PFSK-1 (cell line): ENCODE results near the gene SLC11A1.

Experiments used
- FOXP2 ChIP-seq: optimal IDR thresholded peaks from 2 replicates; pipeline ENCODE3; 2011; ENCODE audit warnings: borderline replicate concordance, control low read depth, inconsistent platforms; ENCODE audit not compliant: insufficient read depth; ENCODE audit errors: extremely low read length, extremely low read depth
- POLR2AphosphoS5 ChIP-seq: IDR thresholded peaks from 2 replicates; pipeline ENCODE4 v1.6.1; 2012; ENCODE audit warnings: low read depth, mild to moderate bottlenecking, control low read depth, low read length, moderate library complexity
- REST ChIP-seq, 2 experiments: IDR thresholded peaks; 2 replicates each; pipeline versions ENCODE4 v1.6.1 to v1.8.0; 2011 to 2012; ENCODE audit warnings: low read depth in 2 of 2, low read length in 2 of 2, control low read depth in 1 of 2, inconsistent platforms in 1 of 2, mild to moderate bottlenecking in 1 of 2, moderate library complexity in 1 of 2; ENCODE audit not compliant: insufficient read depth in 1 of 2
- SIN3A ChIP-seq: IDR thresholded peaks from 2 replicates; pipeline ENCODE4 v1.6.1; 2012; ENCODE audit warnings: mild to moderate bottlenecking, low read length, moderate library complexity, borderline replicate concordance; ENCODE audit not compliant: insufficient read depth
- TAF1 ChIP-seq: IDR thresholded peaks from 2 replicates; pipeline ENCODE4 v1.6.1; 2012; ENCODE audit warnings: low read length, control low read depth, borderline replicate concordance; ENCODE audit not compliant: insufficient read depth

The SLC11A1 gene

DNA sequence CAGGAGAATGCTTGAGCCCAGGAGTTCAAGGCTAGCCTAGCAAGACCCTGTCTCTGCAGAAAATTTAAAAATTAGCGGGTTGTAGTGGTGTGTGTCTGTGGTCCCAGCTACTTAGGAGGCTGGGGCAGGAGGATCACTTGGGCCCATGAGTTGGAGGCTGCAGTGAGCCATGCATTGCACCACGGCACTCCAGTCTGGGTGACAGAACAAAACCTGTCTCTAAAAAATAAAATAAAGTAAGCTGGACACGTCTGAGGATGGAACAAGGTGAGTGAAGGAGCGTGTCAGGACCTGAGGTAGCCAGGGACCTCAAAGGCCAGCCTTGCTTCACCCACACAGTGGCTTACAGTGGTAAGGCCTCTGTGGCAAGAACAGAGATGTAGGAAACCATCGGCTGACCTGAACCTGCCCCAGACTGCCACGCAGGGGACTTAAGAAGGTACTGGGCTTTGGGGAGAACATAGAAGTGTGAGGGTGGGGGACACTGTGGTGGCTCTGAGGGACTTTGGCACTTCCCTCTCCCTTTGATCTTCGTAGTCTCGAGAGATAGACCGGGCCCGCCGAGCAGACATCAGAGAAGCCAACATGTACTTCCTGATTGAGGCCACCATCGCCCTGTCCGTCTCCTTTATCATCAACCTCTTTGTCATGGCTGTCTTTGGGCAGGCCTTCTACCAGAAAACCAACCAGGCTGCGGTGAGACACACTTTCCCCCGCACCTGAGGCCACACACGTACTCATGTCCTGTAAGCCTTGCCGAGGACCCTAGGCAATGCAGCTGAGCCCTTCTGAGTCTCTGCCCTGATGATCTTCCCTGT, 7.5 kb downstream of the SLC11A1 start:
- TF ChIP-seq SIN3A (no peak), REST (IDR thresholded peaks at IDR 0.05; ENCODE audit: insufficient read depth in 1 of 2, low read depth in 2 of 2, low read length in 2 of 2) (no peak), TAF1 (no peak), FOXP2 (no peak), POLR2AphosphoS5 (no peak)

DNA sequence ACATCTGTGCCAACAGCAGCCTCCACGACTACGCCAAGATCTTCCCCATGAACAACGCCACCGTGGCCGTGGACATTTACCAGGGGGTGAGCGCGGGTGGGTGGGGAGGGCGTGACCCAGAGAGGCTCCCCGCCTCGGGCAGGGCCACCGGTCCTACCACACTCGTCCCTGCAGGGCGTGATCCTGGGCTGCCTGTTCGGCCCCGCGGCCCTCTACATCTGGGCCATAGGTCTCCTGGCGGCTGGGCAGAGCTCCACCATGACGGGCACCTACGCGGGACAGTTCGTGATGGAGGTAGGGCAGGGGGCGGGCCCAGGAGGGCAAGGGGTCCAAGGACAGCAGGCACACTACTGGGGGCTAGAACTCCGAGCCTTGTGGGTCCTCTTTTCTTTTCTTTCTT, 9.1 kb downstream of the SLC11A1 start:
- TF ChIP-seq FOXP2 (no peak), SIN3A (no peak), TAF1 (no peak), POLR2AphosphoS5 (no peak), REST (IDR thresholded peaks at IDR 0.05; ENCODE audit: insufficient read depth in 1 of 2, low read depth in 2 of 2, low read length in 2 of 2) (no peak)

DNA sequence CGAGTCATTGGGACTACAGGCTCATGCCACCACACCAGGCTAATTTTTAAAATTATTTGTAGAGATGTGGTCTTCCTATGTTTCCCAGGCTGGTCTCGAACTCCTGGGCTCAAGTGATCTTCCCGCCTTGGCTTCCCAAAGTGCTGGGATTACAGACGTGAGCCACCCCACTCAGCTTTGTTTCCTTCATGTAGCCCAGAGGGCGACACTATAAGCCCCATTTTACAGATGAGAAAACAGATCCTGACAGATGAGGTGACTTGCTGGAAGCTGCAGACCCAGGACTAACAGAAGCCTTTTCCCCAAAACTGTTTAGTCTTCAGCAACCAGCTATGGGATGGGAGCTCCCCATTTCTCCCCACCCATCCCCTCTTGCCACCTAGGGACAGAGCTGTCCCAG, 10.4 kb downstream of the SLC11A1 start:
- no peak for TF ChIP-seq POLR2AphosphoS5
- no peak for TF ChIP-seq TAF1
- no peak for TF ChIP-seq FOXP2
- TF ChIP-seq REST (IDR thresholded peaks at IDR 0.05; ENCODE audit: insufficient read depth in 1 of 2, low read depth in 2 of 2, low read length in 2 of 2): no peak
- TF ChIP-seq SIN3A: no peak

DNA sequence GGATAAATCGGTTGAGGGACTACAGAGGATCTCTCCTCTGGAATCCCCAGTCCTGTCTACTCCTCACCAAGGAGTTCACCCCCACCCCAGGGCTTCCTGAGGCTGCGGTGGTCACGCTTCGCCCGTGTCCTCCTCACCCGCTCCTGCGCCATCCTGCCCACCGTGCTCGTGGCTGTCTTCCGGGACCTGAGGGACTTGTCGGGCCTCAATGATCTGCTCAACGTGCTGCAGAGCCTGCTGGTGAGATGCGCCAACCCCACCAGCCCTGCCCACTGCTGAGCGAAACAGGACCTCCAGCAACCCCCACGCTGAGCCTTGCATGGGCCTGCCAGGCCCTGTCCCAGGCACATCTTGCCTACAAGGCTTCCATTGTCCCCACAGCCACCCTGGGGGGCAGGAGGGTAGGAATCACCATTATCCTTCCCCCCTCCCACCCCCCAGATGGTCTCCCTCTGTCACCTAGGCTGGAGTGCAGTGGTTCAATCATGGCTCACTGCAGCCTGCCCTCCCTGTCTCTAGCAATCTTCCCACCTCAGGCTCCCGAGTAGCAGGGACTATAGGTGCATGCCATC, 10.9 kb downstream of the SLC11A1 start:
- TF ChIP-seq TAF1: no peak
- TF ChIP-seq FOXP2: no peak
- no peak for TF ChIP-seq POLR2AphosphoS5
- TF ChIP-seq REST (IDR thresholded peaks at IDR 0.05; ENCODE audit: insufficient read depth in 1 of 2, low read depth in 2 of 2, low read length in 2 of 2): no peak
- no peak for TF ChIP-seq SIN3A
